ENCODE results near the gene MMP20.

The MMP20 gene

GRCh38 chr11:102555091-102555490, 70.0 kb downstream of the MMP20 start:
- TF ChIP-seq, protein P1, sequence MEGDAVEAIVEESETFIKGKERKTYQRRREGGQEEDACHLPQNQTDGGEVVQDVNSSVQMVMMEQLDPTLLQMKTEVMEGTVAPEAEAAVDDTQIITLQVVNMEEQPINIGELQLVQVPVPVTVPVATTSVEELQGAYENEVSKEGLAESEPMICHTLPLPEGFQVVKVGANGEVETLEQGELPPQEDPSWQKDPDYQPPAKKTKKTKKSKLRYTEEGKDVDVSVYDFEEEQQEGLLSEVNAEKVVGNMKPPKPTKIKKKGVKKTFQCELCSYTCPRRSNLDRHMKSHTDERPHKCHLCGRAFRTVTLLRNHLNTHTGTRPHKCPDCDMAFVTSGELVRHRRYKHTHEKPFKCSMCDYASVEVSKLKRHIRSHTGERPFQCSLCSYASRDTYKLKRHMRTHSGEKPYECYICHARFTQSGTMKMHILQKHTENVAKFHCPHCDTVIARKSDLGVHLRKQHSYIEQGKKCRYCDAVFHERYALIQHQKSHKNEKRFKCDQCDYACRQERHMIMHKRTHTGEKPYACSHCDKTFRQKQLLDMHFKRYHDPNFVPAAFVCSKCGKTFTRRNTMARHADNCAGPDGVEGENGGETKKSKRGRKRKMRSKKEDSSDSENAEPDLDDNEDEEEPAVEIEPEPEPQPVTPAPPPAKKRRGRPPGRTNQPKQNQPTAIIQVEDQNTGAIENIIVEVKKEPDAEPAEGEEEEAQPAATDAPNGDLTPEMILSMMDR (IDR thresholded peaks at IDR 0.05; ENCODE audit: insufficient read depth, low read depth, low read length, missing control alignments) = no peak
- no peak overlapping the region for H3K4me3 ChIP-seq (ENCODE audit: low read depth, low read length)
- DNase-seq (ENCODE audit: low read depth) = no peak

- H3K4me3 ChIP-seq (ENCODE audit: low read depth, low read length) = no peak overlapping the region
- peak; percentile 78 for DNase-seq (ENCODE audit: low read depth)
- TF ChIP-seq, protein P1 (IDR thresholded peaks at IDR 0.05; ENCODE audit: insufficient read depth, low read depth, low read length, missing control alignments) = no peak
Measured at GRCh38 chr11:102553835-102554282, 71.3 kb downstream of the MMP20 start.

DNA sequence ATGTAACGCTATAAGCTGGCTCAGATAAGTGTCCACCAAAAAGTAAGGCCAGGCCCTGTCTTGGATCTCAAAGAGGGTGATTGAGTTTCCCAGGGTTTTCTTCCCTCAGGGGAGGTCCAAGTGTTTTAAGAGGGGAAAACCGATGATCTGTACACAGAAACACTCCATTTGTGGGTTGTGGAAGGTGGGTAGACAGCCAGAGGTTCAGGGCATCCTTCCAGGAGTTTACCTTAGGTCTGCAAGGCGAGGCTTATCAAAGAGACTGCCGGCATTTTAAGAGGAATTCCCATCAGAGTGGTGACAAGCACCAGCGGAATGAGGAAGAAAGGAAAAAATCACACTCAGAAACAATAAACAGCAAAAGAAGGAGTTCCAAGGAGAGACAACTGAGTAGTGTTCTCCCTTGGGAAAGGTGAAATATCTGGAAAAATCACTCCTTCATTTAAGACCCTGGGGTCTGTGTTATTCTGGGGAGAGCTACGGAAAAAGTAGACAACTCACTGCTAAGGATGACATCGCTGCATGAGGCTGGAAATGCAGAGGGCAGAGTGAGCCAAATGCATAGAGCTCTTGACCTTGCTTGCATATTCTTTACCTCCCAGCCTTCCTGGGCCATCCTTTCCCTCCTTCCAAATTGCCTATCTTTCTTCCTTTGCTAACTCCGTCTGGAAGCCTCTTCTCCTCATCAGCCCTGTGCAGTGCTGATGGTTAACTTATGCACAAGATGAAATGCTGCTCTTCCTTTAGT, 72.5 kb downstream of the MMP20 start:
- TF ChIP-seq, protein P1 (IDR thresholded peaks at IDR 0.05; ENCODE audit: insufficient read depth, low read depth, low read length, missing control alignments) = no peak
- no peak for DNase-seq (ENCODE audit: low read depth)
- H3K4me3 ChIP-seq (ENCODE audit: low read depth, low read length) = no peak overlapping the region

DNA sequence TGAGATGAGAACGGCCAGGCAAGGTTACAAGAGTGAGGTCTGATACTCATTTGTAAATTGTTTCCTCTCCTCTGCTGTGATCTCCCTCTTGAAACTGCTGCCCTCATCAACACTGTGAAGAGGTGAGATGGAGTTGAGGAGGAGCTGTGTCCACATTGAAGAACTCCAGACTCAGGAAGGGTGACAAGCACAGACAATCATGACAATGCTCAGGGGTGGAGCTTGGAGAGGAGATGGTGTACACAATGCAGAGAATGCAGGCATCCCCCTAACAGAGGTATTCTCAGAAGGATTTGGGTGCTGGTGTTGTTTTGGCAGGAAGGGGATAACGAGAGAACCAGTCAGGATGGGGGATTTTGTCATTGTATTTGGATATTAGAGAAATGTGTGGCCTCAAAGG, 73.1 kb downstream of the MMP20 start:
- H3K4me3 ChIP-seq (ENCODE audit: low read depth, low read length) = no peak overlapping the region
- DNase-seq (ENCODE audit: low read depth) = no peak
- TF ChIP-seq, protein P1 (IDR thresholded peaks at IDR 0.05; ENCODE audit: insufficient read depth, low read depth, low read length, missing control alignments) = no peak

GRCh38 chr11:102551169-102551781, 73.9 kb downstream of the MMP20 start:
- H3K4me3 ChIP-seq (ENCODE audit: low read depth, low read length) = no peak overlapping the region
- peak; percentile 15 for DNase-seq (ENCODE audit: low read depth)
- TF ChIP-seq, protein P1 (IDR thresholded peaks at IDR 0.05; ENCODE audit: insufficient read depth, low read depth, low read length, missing control alignments) = no peak

GRCh38 chr11:102546923-102547471, 78.1 kb downstream of the MMP20 start:
- no peak overlapping the region for H3K4me3 ChIP-seq (ENCODE audit: low read depth, low read length)
- TF ChIP-seq, protein P1 (IDR thresholded peaks at IDR 0.05; ENCODE audit: insufficient read depth, low read depth, low read length, missing control alignments) = no peak
- DNase-seq (ENCODE audit: low read depth) = peak; percentile 81
